HG03045 (cell line): ENCODE results near the gene PUS10.
"Not testable (repeated sequence)": the region's sequence is repeated elsewhere in the genome, so short reads cannot be mapped to it uniquely, and the experiment has no call there.

Experiments used
- ATAC-seq: cut with Tn5 transposase; IDR thresholded peaks from one replicate; pipeline ENCODE4 v1.9.1; 2021; ENCODE audit warnings: mild to moderate bottlenecking, moderate library complexity; ENCODE audit not compliant: unreplicated experiment

PUS10 gene

GRCh38 chr2:61012303-61012702, 5.8 kb downstream of the PUS10 start:
- not testable (repeated sequence) for ATAC-seq

- ATAC-seq: no peak
Observed at GRCh38 chr2:61011678-61012077, 6.4 kb downstream of the PUS10 start.

- no peak for ATAC-seq
Observed at GRCh38 chr2:61009355-61009754, 8.7 kb downstream of the PUS10 start.

- no peak for ATAC-seq
Observed at GRCh38 chr2:61006486-61007105, 11.5 kb downstream of the PUS10 start.

- ATAC-seq: no peak
Observed at GRCh38 chr2:61005736-61006135, 12.3 kb downstream of the PUS10 start.

- no peak for ATAC-seq
Observed at GRCh38 chr2:60998628-60999545, 19.2 kb downstream of the PUS10 start.

GRCh38 chr2:60994131-60994530, 23.9 kb downstream of the PUS10 start:
- ATAC-seq: no peak

GRCh38 chr2:60992985-60993392, 25.1 kb downstream of the PUS10 start:
- peak; percentile 96 for ATAC-seq

- ATAC-seq: no peak
Observed at GRCh38 chr2:60991644-60992043, 26.4 kb downstream of the PUS10 start.

GRCh38 chr2:60989259-60989658, 28.8 kb downstream of the PUS10 start:
- ATAC-seq: no peak

- not testable (repeated sequence) for ATAC-seq
Observed at GRCh38 chr2:60987656-60988055, 30.4 kb downstream of the PUS10 start.

GRCh38 chr2:60987041-60987440, 31.0 kb downstream of the PUS10 start:
- ATAC-seq: no peak

- no peak for ATAC-seq
Observed at GRCh38 chr2:60984720-60985119, 33.3 kb downstream of the PUS10 start.

GRCh38 chr2:60982066-60982465, 36.0 kb downstream of the PUS10 start:
- not testable (repeated sequence) for ATAC-seq

GRCh38 chr2:60980071-60980815, 37.8 kb downstream of the PUS10 start:
- no peak for ATAC-seq

GRCh38 chr2:60979231-60979630, 38.8 kb downstream of the PUS10 start:
- ATAC-seq: no peak

GRCh38 chr2:60977562-60977895, 40.5 kb downstream of the PUS10 start:
- no peak for ATAC-seq

GRCh38 chr2:60976875-60977561, 41.0 kb downstream of the PUS10 start:
- ATAC-seq: no peak

GRCh38 chr2:60976256-60976850, 41.7 kb downstream of the PUS10 start:
- no peak for ATAC-seq

GRCh38 chr2:60974652-60975051, 43.4 kb downstream of the PUS10 start:
- ATAC-seq: no peak

GRCh38 chr2:60973705-60974104, 44.4 kb downstream of the PUS10 start:
- no peak for ATAC-seq
